GM19193 (cell line): Measurements from ENCODE around the gene CNGB1.

Source experiments
- POLR2A ChIP-seq: IDR thresholded peaks from 4 replicates; pipeline ENCODE4 v1.6.1; 2011; ENCODE audit not compliant: insufficient read depth, insufficient read length; ENCODE audit errors: extremely low read depth

CNGB1 gene

GRCh38 chr16:57970970-57971369 lies at the start of gene CNGB1:
TSS of gene CNGB1 (minus strand) at chr16:57971128. CDS start at chr16:57967286, 3,842 bp downstream.
- no peak for TF ChIP-seq POLR2A

GRCh38 chr16:58019866-58020538 lies 49.1 kb upstream of the CNGB1 start:
- TF ChIP-seq POLR2A: no peak

GRCh38 chr16:58018803-58019202 lies 47.9 kb upstream of the CNGB1 start:
- TF ChIP-seq POLR2A: no peak

- no peak for TF ChIP-seq POLR2A
Measured at GRCh38 chr16:58016840-58017446, 46.0 kb upstream of the CNGB1 start.

- TF ChIP-seq POLR2A: no peak
Measured at GRCh38 chr16:58013201-58013956, 42.5 kb upstream of the CNGB1 start.

- no peak for TF ChIP-seq POLR2A
Measured at GRCh38 chr16:58012481-58012880, 41.6 kb upstream of the CNGB1 start.

GRCh38 chr16:58011652-58012051 lies 40.7 kb upstream of the CNGB1 start:
- TF ChIP-seq POLR2A: no peak

- TF ChIP-seq POLR2A: no peak
Measured at GRCh38 chr16:58010886-58011285, 40.0 kb upstream of the CNGB1 start.

GRCh38 chr16:58009856-58010416 lies 39.0 kb upstream of the CNGB1 start:
- TF ChIP-seq POLR2A: no peak

GRCh38 chr16:58002936-58003335 lies 32.0 kb upstream of the CNGB1 start:
- no peak for TF ChIP-seq POLR2A

GRCh38 chr16:58002416-58002800 lies 31.5 kb upstream of the CNGB1 start:
- TF ChIP-seq POLR2A: no peak

GRCh38 chr16:58001781-58002415 lies 31.0 kb upstream of the CNGB1 start:
- TF ChIP-seq POLR2A: no peak

- peak; percentile 85 for TF ChIP-seq POLR2A
Measured at GRCh38 chr16:58000706-58001676, 30.1 kb upstream of the CNGB1 start, which contains the start of gene USB1. TSS of gene USB1 (plus strand) at chr16:58001407. CDS start at chr16:58001484, 77 bp downstream.
